HG02884 (cell line): ENCODE results near the gene DUOXA1.
"Not testable (repeated sequence)": the region's sequence is repeated elsewhere in the genome, so short reads cannot be mapped to it uniquely, and the experiment has no call there.

Source experiments
- ATAC-seq: cut with Tn5 transposase; IDR thresholded peaks from one replicate; pipeline ENCODE4 v1.9.1; 2021; ENCODE audit warnings: mild to moderate bottlenecking, moderate library complexity; ENCODE audit not compliant: unreplicated experiment

The DUOXA1 gene

DNA sequence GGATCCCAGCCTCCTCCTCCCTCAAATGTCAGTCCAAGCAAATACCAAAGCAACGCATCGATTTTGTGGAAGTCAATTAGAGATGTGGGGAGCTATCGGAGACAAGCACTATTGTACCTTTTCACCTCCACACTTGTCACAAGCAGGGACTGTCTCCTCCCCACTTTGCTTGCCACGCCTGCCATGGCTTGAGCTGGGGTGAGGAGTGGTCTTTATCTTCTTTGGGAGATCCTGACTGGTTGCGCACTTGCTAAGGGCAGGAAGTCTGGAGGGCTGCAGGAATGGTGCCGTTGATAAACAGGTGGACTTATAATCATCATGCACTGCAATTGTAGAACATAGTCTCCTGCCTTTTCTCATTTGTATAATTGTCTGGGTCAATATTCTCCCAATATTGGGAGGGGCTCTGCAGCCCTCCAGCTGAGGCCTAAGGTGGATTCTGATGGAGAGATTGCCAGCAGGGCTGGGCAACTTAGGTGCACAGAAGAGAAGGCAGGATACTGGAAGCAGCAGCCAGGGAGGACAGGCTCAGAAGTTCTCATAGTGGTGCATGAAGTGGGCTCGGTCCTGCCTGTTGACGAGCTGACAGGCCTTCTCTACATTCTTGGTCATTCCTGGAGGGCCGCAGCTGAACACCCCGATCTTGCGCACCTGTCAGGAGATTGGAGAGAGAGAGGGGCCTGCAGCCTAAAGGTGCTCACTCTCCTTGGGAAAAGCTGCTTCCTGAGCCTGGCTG is 35.9 kb downstream of the DUOXA1 start:
- ATAC-seq, result no peak

DNA sequence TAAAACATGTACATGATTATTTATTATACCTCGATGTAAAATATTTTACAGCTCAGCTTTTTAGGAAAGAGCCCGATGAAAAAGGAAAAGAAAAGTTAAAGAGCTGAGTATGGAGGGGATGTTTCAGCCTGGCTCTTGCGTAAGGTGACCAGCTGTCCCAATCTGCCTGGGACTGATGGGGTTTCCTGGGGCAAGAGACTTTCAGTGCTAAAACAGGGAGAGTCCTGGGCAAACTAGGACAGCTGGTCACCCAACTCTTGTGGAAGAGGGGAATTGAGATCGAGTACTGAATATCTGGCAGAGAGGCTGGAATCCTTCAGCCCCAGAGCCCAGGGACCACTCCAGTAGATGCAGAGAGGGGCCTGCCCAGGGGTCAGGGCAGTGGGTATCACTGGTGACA is 36.7 kb downstream of the DUOXA1 start:
- no peak for ATAC-seq

DNA sequence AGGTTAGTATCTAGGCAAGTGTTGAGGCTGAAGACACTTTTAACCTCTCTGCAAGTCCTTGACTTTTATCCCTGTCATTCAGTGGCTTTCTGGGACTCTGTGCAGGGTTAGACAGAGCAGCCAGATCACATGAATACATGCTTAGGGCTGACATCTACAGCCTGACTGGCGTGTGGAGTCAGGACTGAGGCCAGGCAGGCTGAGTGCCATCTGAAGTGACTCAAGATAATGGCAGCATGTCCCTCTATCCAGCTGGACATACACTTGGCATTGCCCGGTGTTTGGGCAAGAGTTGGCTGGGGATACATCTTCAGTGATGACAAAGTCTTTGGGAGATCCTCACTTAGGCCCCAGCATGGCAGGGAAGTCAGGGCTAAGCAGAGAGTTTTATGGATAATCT is 38.1 kb downstream of the DUOXA1 start:
- no peak for ATAC-seq

DNA sequence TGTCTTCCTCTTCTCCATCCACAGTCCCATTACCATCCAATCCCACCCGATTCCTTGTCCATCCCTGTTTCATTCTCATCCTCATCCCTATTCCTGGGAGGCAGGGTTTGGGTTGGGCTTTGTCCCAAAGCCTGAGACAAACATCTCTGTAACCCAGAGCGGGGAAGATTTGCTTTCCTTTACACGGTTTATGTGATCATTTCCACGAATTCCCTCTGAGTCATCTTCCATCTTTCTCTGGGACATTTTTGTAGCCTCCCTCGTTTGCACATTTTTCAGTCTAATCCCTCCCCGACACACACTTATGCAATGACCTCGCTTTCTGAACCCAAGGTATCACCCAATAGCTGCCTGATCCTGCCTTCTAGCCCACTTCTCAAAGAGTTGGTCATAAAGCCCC is 38.5 kb downstream of the DUOXA1 start:
- no peak for ATAC-seq

DNA sequence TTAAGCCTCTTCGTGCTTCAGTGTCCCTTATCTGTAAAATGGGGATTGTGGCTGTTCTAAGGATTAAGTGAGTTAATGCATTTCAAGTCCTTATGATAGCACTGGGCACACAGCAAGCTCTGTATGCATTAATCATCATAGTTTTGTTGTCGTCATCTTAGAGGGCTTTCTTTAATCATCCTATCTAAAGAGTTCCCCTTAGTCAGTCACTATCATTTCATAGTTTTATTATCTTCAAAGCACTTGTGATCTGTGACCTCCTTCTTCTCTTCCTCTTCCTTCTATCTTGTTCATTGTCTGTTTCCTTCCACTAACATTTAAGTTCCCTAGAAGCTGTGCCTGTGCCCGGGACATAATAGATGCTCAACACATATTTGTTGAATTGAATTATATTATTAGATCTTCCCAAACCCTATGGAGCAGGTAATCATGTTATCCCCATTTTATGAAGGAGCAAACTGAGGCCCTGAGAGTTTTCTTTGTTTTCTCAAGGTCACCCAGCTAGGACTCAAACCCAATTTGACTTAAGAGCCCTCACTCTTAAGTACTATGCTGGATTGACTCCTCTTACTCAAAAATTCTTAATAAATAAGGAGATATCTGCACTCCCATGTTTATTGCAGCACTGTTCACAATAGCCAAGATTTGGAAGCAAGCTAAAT is 39.8 kb downstream of the DUOXA1 start:
- ATAC-seq, result no peak

DNA sequence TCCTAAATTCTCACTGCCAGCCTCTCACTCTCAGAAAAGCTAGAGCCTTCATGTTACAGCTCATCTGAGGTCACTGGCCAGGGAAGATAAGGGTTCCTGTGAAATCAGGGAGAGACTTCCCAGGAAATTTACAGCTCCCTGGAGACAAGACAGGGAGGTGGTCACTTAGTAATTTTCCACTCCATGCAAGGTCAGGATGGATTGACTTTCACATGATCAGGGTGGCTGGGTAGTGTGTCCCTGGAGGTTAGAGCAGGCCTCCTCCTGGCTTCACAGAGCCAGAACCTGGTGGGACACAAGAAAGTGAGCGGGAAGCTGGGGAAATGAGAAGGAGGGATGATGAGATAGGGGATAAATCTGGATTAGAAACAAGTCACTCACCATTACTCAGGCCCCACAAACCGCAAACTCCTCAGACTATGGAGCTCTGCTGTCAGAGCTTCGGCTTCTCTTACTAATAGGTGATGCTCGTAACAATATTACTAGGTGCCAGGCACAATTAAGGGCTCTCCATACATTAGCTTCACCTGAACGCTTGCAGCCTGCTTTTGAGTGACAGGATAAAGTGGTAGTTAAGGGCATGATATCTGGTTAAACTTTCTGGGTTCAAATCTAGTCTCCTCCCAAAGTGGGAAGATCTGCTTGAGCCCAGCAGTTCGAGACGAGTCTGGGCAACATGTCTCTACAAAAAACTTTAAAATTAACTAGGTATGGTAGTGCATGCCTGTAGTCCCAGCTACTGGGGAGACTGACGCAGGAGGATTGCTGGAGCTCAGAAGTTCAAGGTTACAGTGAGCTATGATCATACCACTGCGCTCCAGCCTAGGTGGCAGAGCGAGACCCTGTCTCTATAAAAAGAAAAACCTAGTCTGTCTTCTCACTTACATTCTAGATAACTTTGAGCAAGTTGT is 40.6 kb downstream of the DUOXA1 start:
- no peak for ATAC-seq

DNA sequence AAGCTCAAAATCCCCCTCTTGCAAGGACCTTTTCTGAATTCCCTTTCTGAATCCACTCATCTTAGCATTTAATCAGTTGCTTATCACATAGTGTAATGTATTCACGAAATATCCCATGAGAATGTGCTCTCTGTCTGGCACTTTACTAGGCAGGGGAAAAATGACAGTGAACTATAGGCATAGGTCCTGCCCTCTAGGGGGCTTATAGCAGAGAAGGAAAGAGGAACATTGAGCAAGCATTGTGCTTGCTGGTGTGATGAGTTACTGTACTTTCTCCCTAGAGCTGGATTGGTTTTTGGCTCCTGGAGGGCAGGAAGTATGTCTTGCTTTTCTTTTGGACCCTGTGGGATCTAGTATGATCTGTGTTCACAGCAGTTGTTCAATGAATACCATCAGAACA is 42.2 kb downstream of the DUOXA1 start:
- no peak for ATAC-seq

DNA sequence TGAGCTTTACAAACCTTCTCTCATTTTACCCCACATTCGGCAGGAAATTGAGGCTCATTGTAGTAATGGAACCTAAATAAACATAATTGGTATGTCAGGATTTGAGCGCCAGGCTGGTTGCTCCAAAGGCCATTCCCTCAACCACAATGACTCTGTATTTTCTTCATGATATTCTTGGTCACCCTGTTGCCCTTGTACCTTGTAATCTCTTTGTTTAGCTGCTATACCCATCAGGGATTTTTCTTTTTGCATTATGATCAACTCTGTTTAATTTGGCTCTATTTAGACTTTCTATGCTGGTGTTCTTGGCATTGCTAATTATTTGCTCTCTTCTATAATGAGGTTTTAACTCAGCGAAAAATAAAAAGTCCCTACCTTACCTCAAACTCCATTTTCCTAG is 45.5 kb downstream of the DUOXA1 start:
- no peak for ATAC-seq

DNA sequence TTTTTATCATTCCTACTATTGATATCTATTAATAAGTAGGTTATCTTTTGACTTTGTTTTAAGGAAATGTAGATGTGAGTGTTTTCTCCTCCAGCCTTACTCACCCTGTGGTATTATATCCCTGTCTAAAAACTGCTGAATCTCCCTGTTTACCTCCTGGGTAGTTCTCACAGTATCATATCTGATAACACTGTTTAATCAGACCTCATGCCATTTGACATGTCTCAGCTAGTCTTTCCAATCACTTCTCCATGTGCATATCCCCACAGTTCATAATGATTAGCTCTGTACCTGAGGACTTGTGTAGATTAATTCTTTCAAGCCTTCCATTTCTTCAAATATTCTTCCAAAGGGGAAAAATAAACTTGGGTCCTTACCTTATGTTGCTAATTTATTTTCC is 46.5 kb downstream of the DUOXA1 start:
- no peak for ATAC-seq

DNA sequence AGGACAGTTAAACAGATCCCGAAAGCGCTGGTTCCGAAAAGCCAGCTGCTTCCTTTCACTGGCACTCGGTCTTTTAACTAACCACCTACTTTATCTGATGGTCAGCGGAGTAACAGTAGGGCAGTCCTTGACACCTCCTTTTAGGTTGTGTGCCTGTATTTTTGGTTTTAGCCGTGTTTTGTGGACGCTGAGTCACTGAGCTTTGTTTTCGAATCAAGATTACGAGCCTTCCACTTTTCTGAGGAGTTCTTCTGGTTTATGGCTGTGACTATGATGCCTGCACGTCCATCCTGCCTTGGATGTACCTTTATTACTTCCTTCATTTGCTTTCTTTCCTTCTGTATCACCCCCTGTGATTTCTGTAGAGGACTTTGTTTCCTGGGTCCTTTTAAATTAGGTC is 47.3 kb downstream of the DUOXA1 start:
- ATAC-seq, result not testable (repeated sequence)

DNA sequence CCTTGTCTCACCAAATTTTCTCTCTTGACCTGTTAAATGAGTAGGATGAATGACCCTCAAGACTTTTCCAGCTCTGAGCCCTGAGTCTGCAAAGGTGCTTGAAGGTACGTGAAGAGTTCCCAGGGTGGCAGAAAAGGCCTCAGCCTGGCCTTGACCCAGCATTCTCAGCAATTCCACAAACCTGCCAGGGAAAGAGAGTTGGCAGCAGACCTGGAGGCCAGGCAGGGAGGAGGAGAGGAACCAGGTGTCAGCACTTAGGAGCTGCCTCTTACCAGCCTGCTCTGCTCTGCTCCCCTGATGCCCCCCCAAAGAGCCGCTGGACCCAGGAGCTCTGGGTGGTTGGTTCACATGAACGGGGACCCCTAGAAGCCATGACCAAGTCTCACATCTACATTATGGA is 49.1 kb downstream of the DUOXA1 start:
- ATAC-seq, result not testable (repeated sequence)

DNA sequence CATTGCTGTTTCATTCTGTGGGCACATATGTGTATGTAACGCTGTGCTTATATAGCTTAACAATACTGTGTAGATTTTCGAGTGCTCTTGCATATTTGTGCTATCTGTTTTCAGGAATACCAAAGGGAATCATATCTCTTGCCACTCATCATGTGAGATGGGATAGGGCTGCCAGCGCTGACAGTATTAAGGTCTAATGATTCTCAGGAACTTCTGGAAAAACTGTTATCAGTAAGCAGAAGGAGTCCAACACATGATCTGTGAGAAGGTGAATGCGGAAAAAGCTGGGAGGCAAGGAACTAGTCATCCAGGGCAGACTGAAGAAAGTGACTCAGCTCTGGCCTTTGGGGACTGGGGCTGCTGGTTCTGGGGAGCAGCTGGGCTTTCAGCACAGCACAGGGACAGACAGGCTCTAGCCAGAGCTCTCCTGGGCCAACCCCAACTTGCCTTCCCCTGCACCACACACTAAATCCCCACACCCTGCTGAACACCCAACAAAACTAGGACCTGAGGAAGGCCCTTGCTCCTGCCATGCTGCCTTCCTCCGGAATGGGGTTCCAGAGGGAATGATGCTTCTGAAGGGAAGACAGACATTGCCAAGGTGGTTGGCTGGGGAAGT is 49.9 kb downstream of the DUOXA1 start:
- ATAC-seq, result not testable (repeated sequence)

DNA sequence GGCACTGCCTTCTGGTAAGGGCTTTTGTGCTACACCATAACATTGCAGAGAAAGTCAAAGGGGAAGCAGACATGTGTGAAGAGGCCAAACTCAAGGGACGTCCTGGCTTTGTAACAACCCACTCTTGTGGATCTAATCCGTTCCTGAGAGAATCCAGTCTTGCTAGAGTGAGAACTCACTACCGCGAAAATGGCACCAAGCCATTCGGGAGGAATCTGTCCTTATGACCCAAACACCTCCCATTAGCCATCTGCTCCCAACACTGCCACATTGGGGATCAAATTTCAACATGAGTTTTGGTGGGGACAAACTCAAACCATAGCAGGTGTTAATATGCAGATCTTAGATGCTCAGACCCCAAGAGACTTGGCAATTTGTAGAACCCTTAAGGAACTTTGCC is 50.5 kb downstream of the DUOXA1 start:
- not testable (repeated sequence) for ATAC-seq

DNA sequence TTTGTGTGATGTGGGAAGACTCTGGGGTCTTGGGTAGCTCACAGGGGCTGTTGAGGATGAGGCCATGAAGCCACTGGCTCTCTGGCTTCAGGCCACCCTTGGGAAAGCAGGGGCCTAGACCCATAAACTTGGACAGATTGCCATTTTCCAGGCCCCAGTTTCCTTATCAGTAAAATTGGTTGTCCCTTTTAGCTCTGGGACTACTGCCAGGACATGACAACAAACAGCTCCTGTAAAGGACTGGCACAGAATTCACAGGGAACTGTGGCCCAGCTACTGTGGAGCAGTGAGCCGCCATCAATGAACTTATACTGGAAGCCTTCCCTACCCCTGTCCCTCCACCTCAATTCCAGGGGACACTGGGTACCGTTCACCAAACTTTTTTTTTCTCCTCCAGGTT is 52.3 kb downstream of the DUOXA1 start:
- not testable (repeated sequence) for ATAC-seq

DNA sequence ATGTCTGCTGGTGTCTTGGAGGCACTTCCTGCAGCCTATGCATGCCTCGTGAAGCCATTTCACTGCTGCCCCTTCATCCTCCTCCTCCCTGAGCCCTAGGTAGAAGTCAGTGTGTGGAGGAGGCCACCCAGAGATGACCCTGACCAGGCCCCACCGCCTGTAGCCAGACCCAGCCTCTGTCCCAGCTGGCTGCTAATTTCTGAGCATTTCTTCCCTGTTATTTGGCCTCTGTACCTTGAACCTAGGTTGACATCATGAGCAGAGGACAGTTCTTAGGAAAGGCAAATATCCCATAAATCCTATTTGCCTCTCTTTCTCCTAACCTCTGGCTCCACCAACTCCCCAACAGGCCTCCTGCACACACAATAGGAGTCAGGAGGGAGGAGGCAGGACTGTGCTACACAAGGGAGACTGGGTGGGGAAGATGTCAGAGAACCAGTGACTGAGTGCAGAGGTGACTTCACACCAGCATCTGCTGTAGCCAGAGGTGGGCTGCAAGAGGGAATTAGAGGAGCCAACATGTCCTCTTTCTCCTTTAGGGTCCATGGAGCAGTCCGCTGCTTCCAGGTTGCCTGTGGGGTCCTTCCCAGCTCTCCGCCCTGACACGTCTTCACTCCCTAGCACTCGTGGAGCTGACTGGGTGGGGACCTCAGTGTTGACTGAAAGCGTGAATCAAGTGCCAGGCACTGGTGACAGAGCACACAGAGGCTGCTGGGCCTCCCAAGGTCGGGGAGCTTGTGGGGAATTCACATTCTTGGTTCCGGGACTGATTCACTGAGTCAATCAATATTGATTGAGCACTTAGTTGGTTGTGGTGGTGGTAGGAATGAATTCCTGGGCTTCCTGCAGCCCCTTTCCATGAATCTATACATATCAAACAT is 54.0 kb downstream of the DUOXA1 start:
- not testable (repeated sequence) for ATAC-seq

DNA sequence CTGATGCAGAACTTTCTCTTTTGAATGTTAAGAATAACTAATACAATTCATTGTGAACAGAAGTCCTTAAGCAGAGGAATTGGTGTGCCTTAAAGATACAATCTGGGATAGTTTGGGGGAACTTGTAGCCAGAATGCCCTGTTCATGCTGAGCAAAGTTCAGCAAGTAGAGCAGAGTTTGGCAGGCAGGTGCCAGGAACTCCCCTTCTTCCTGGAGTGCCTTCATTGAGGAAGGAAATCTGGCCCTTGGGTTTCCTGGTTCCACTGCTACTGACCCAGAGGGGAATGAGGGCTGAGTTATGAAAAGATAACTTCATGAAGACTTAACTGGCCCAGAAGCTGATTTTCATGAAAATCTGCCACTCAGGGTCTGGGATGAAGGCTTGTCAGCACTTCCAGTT is 56.1 kb downstream of the DUOXA1 start:
- ATAC-seq, result not testable (repeated sequence)

DNA sequence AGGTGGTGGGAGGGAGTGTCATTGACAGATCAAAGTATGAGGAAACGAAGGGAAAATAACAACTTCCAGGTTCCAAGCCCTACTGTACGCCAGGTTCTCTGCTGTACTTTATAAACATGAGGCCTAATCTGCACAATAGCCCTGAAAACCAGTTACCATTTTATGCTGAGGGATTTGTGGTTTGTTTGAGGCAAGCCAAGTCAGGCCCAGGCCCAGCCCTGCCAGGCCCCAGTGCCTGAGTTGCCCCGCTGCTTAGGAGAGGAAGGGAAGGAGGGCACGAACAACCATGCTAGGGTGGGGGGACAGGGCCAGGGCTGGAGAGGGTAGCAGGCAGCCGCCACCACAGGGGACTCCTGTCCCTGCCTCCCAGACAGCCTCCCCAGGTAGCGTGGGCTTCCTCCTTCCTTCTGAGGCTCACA is 59.7 kb downstream of the DUOXA1 start:
- not testable (repeated sequence) for ATAC-seq
